Adrenal gland (tissue), 5 donors: ENCODE results near the gene BMP4.

Experiments
- CTCF ChIP-seq, 6 experiments: fragments of 450-650 bp in 4 of 6; fragments of 200-600 bp in 2 of 6; sonication (generic) in 1 of 6; IDR thresholded peaks; 1 replicate in 5 of 6; 2 replicates in 1 of 6; pipeline versions ENCODE4 v1.5.1 to v1.8.0; 2016 to 2021; ENCODE audit warnings: antibody characterized with exemption in 6 of 6, mild to moderate bottlenecking in 2 of 6, moderate library complexity in 1 of 6
- POLR2A ChIP-seq, 2 donors: fragments of 450-650 bp; IDR thresholded peaks; one replicate each; pipeline ENCODE4 v1.6.1; 2017; ENCODE audit warnings: antibody characterized with exemption in 2 of 2, mild to moderate bottlenecking in 2 of 2, moderate library complexity in 1 of 2
- donor health status: DM: no; HTN: no; CAD: no.

DNA sequence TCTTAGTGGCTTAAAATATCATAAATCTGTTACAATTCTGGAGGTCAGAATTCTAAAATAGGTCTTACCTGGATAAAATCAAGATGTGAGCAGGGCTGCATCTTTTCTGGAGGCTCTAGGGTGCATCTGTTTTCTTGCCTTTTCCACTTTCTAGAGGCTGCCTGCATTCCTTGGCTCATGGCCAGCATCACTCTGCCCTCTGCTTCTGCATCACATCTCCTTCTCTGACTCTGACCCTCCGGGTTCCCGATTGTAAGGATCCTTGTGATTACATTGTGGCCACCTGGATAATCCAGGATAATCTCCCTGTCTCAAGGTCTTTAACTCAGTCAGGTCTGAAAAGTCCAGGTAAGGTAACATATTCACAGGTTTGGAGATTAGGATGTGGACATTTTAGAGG, 11.0 kb upstream of the BMP4 start:
- TF ChIP-seq CTCF (IDR thresholded peaks at IDR 0.05) (no peak), POLR2A (IDR thresholded peaks at IDR 0.05) (no peak)
